Bronchial epithelial cell (primary cell): ENCODE measurements around the gene GRAMD1A. TPM values are rescaled to one million over a fixed set of nuclear protein-coding genes. Genes with fewer than 3 reads are reported as not detected.

Experiments
- DNase-seq: peaks from one replicate; pipeline ENCODE4 v3.0.0-alpha.2; 2010; ENCODE audit warnings: low read depth
- FAIRE-seq: peaks from 2 replicates; lab custom pipeline; 2011; peaks lifted over from hg19 to GRCh38; lab: Jason Lieb, UNC
- H3K27me3 ChIP-seq: 2 replicates; pipeline ENCODE4 v1.5.1; 2011; ENCODE audit warnings: low read length; ENCODE audit not compliant: control insufficient read depth, insufficient read depth
- H3K36me3 ChIP-seq: 2 replicates; pipeline ENCODE4 v1.5.1; 2011; ENCODE audit warnings: low read length; ENCODE audit not compliant: control insufficient read depth, insufficient read depth
- H3K4me3 ChIP-seq: 2 replicates; pipeline ENCODE4 v1.5.1; 2011; ENCODE audit warnings: mild to moderate bottlenecking, low read depth, low read length, control low read depth
- total RNA-seq: library from RNA; depleted of rRNA; stranded (reverse); fragments of >200 nt; gene quantifications from 2 replicates; pipeline ENCODE4 v1.2.1, GENCODE V29; 2014
- TF ChIP-seq, protein P1 (sequence below): IDR thresholded peaks from 2 replicates; pipeline ENCODE4 v1.5.1; 2011; ENCODE audit warnings: mild to moderate bottlenecking, moderate library complexity, low read length, control low read depth, inconsistent platforms; ENCODE audit not compliant: insufficient read depth, severe bottlenecking

The GRAMD1A gene
- total RNA-seq, 1 donor from 2014 or later: 7.9 TPM

GRCh38 chr19:34998777-34999497 lies 1.2 kb upstream of the GRAMD1A start:
- Histone ChIP-seq H3K36me3 (no peaks in the 10 kb centered on the region), H3K27me3 (no peaks in the 10 kb centered on the region), H3K4me3 (peak overlapping the region; percentile 66)
- TF ChIP-seq, protein P1, sequence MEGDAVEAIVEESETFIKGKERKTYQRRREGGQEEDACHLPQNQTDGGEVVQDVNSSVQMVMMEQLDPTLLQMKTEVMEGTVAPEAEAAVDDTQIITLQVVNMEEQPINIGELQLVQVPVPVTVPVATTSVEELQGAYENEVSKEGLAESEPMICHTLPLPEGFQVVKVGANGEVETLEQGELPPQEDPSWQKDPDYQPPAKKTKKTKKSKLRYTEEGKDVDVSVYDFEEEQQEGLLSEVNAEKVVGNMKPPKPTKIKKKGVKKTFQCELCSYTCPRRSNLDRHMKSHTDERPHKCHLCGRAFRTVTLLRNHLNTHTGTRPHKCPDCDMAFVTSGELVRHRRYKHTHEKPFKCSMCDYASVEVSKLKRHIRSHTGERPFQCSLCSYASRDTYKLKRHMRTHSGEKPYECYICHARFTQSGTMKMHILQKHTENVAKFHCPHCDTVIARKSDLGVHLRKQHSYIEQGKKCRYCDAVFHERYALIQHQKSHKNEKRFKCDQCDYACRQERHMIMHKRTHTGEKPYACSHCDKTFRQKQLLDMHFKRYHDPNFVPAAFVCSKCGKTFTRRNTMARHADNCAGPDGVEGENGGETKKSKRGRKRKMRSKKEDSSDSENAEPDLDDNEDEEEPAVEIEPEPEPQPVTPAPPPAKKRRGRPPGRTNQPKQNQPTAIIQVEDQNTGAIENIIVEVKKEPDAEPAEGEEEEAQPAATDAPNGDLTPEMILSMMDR: no peak
- FAIRE-seq: no peak
- no peak for DNase-seq

DNA sequence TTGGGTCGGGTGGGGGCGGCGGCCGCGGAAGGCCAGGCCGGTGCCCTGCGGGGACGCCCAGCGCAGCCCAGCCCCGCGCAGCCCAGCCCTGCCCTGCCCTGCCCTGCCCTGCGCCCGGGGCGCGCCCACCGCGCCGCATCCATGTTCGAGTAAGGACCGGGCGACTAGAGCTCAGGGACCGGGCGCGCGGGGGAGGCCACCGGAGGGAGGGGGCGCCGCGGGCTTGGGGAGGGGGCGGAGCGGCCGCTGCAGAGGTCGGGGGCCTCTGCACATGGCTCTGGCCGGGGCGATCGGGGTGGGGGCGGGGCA lies 169 bp downstream of the GRAMD1A start:
- H3K27me3 ChIP-seq: no peaks in the 10 kb centered on the region
- peak overlapping the region; percentile 66 for H3K4me3 ChIP-seq
- no peaks in the 10 kb centered on the region for H3K36me3 ChIP-seq
- DNase-seq: no peak
- FAIRE-seq: no peak
- TF ChIP-seq, protein P1: no peak

GRCh38 chr19:35000647-35001501 lies 751 bp downstream of the GRAMD1A start:
- peak; percentile 40 for DNase-seq
- H3K36me3 ChIP-seq: no peaks in the 10 kb centered on the region
- TF ChIP-seq, protein P1: no peak
- no peaks in the 10 kb centered on the region for H3K27me3 ChIP-seq
- peak overlapping the region; percentile 66 for H3K4me3 ChIP-seq
- no peak for FAIRE-seq

DNA sequence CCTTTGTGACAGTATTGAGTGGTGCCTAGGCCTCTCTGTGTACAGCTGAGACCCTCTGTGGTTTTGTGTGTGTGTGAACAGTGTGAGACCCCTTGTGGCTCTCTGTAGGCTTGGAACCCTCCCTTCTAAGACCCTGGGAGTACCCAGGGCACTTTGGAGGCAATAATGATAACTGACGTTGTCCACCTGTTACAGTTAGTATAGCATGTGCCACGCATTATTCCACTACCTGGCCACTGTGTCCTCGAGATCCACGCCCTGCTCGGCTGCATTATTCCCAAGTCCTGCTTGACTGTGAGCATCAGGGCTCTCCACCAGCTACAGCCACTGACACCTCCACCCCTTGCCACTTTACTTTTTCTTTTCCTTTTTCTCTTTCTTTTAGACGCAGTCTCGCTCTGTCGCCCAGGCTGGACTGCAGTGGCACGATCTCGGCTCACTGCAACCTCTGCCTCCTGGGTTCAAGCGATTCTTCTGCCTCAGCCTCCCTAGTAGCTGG lies 2.0 kb downstream of the GRAMD1A start:
- DNase-seq (no peak), FAIRE-seq (no peak)
- TF ChIP-seq, protein P1: no peak
- Histone ChIP-seq H3K27me3 (no peaks in the 10 kb centered on the region), H3K4me3 (no peak overlapping the region), H3K36me3 (no peaks in the 10 kb centered on the region)

GRCh38 chr19:35004517-35005255 lies 4.6 kb downstream of the GRAMD1A start:
- Histone ChIP-seq H3K27me3 (no peaks in the 10 kb centered on the region), H3K4me3 (no peak overlapping the region), H3K36me3 (peaks cover 5% of the 10 kb centered on the region)
- DNase-seq (peak; percentile 28), FAIRE-seq (no peak)
- TF ChIP-seq, protein P1: no peak
